Spinal cord (tissue), 10 donors: ENCODE measurements around the gene GALNT16. TPM values are rescaled to one million over a fixed set of nuclear protein-coding genes. Genes with fewer than 3 reads are reported as not detected.
A peak's percentile ranks its signal among the peaks of the same experiment; 100 is the strongest.
"Not testable (repeated sequence)": the region's sequence is repeated elsewhere in the genome, so short reads cannot be mapped to it uniquely, and the experiment has no call there.

ENCODE experiments used
- DNase-seq, 6 donors: peaks; one replicate each; pipeline versions ENCODE4 v3.0.0 to v3.0.0-alpha.2; 2013 to 2015; ENCODE audit warnings: low spot score in 6 of 6, low read depth in 4 of 6
- H3K27ac ChIP-seq: one replicate; pipeline ENCODE4 v1.5.1; 2013; ENCODE audit warnings: low read depth, low read length, control low read depth
- H3K27me3 ChIP-seq: one replicate; pipeline ENCODE4 v1.6.1; 2013; ENCODE audit warnings: low read length; ENCODE audit not compliant: control insufficient read depth, insufficient read depth
- H3K36me3 ChIP-seq: one replicate; pipeline ENCODE4 v1.6.1; 2013; ENCODE audit warnings: low read length; ENCODE audit not compliant: control insufficient read depth, insufficient read depth
- H3K4me1 ChIP-seq: one replicate; pipeline ENCODE4 v1.6.1; 2013; ENCODE audit warnings: low read length; ENCODE audit not compliant: control insufficient read depth, insufficient read depth
- H3K4me3 ChIP-seq: one replicate; pipeline ENCODE4 v1.5.1; 2013; ENCODE audit warnings: low read depth, low read length, control low read depth
- H3K9me3 ChIP-seq: one replicate; pipeline ENCODE4 v1.6.1; 2013; ENCODE audit warnings: low read length; ENCODE audit not compliant: control insufficient read depth, insufficient read depth
- WGBS: methylation state at CpG from one replicate; pipeline ENCODE4 v1.1.5; 2013; ENCODE audit warnings: missing lambda C conversion rate; ENCODE audit not compliant: insufficient coverage; 5-methylcytosine and 5-hydroxymethylcytosine counted together
- polyA plus RNA-seq, 2 donors: library from polyadenylated mRNA; unstranded; fragments of 120-200 nt; gene quantifications; one replicate each; pipeline ENCODE4 v1.2.1, GENCODE V29; 2013; ENCODE audit not compliant: insufficient read length in 2 of 2
- total RNA-seq, 2 donors: library from RNA; depleted of rRNA in 1 of 2; stranded (reverse); fragments of 120-200 nt in 1 of 2; fragments of >200 nt in 1 of 2; gene quantifications; one replicate each; pipeline versions ENCODE4 v1.2.3 to v1.2.4, GENCODE V29; 2013 to 2014
- donor health status: healthy.

The GALNT16 gene
- total and polyA plus RNA-seq, 4 donors, result 9.5 to 60.2 (median 31.5) TPM

GRCh38 chr14:69275331-69275730 is 15.4 kb downstream of the GALNT16 start:
- Histone ChIP-seq H3K9me3 (no peaks in the 10 kb centered on the region), H3K4me1 (no peaks in the 10 kb centered on the region), H3K4me3 (no peak overlapping the region), H3K27ac (no peak overlapping the region), H3K27me3 (no peaks in the 10 kb centered on the region), H3K36me3 (no peaks in the 10 kb centered on the region)
- WGBS, result no CpG with 5 or more reads among the region's 2 CpGs
- no peak for DNase-seq

GRCh38 chr14:69277356-69277755 is 17.4 kb downstream of the GALNT16 start:
- WGBS, result no CpG with 5 or more reads among the region's 3 CpGs
- H3K27ac ChIP-seq, result not testable (repeated sequence)

GRCh38 chr14:69280746-69281291 is 20.9 kb downstream of the GALNT16 start:
- no peak for DNase-seq
- Histone ChIP-seq H3K4me3 (no peak overlapping the region), H3K4me1 (peaks cover 2% of the 10 kb centered on the region), H3K27ac (no peak overlapping the region), H3K36me3 (peaks cover 3% of the 10 kb centered on the region), H3K9me3 (no peaks in the 10 kb centered on the region), H3K27me3 (no peaks in the 10 kb centered on the region)
- WGBS, result 92% methylated on average over 8 of the region's 9 CpGs

More at GRCh38 chr14:69277356-69277755, 17.4 kb downstream of the GALNT16 start:
- DNase-seq, H3K27me3 ChIP-seq, H3K36me3 ChIP-seq, H3K4me1 ChIP-seq, H3K9me3 ChIP-seq, H3K4me3 ChIP-seq: not testable (repeated sequence)

GRCh38 chr14:69281450-69282169 is 21.7 kb downstream of the GALNT16 start:
- Histone ChIP-seq H3K27me3 (no peaks in the 10 kb centered on the region), H3K9me3 (no peaks in the 10 kb centered on the region), H3K27ac (no peak overlapping the region), H3K36me3 (peaks cover 3% of the 10 kb centered on the region), H3K4me1 (peaks cover 4% of the 10 kb centered on the region), H3K4me3 (no peak overlapping the region)
- 79% methylated on average over 7 of the region's 10 CpGs for WGBS
- DNase-seq, result peak in 1 of 6 donors; percentile 40

- Histone ChIP-seq H3K4me1 (peaks cover 11% of the 10 kb centered on the region), H3K27me3 (no peaks in the 10 kb centered on the region), H3K4me3 (no peak overlapping the region), H3K27ac (no peak overlapping the region), H3K36me3 (peaks cover 3% of the 10 kb centered on the region), H3K9me3 (no peaks in the 10 kb centered on the region)
- no CpG with 5 or more reads among the region's 6 CpGs for WGBS
- DNase-seq, result no peak
Observed at GRCh38 chr14:69282448-69282847, 22.5 kb downstream of the GALNT16 start.

- no peak for DNase-seq
- 86% methylated on average over 9 of the region's 9 CpGs for WGBS
- H3K9me3 ChIP-seq, result no peaks in the 10 kb centered on the region
- H3K27ac ChIP-seq, result no peak overlapping the region
- H3K4me3 ChIP-seq, result no peak overlapping the region
- peaks cover 21% of the 10 kb centered on the region for H3K4me1 ChIP-seq
- no peaks in the 10 kb centered on the region for H3K27me3 ChIP-seq
- peaks cover 3% of the 10 kb centered on the region for H3K36me3 ChIP-seq
Observed at GRCh38 chr14:69284170-69284569, 24.2 kb downstream of the GALNT16 start.

GRCh38 chr14:69285661-69286255 is 25.8 kb downstream of the GALNT16 start:
- Histone ChIP-seq H3K27me3 (no peaks in the 10 kb centered on the region), H3K9me3 (no peaks in the 10 kb centered on the region), H3K4me1 (peaks cover 21% of the 10 kb centered on the region), H3K4me3 (no peak overlapping the region), H3K36me3 (peaks cover 3% of the 10 kb centered on the region), H3K27ac (no peak overlapping the region)
- no peak for DNase-seq
- 77% methylated on average over 7 of the region's 7 CpGs for WGBS

GRCh38 chr14:69287098-69288010 is 27.4 kb downstream of the GALNT16 start:
- H3K27ac ChIP-seq, result peak overlapping the region; percentile 40

GRCh38 chr14:69288011-69288771 is 28.2 kb downstream of the GALNT16 start:
- Histone ChIP-seq H3K4me3 (no peak overlapping the region), H3K36me3 (peaks cover 3% of the 10 kb centered on the region), H3K9me3 (no peaks in the 10 kb centered on the region), H3K27ac (peak overlapping the region; percentile 40), H3K27me3 (peaks cover 2% of the 10 kb centered on the region), H3K4me1 (peaks cover 24% of the 10 kb centered on the region)
- DNase-seq, result peak in 4 of 6 donors; percentile 57 to 88 (median 62)
- WGBS, result 25% methylated on average over 7 of the region's 8 CpGs

More at GRCh38 chr14:69287098-69288010, 27.4 kb downstream of the GALNT16 start:
- Histone ChIP-seq H3K36me3 (peaks cover 3% of the 10 kb centered on the region), H3K27me3 (peaks cover 2% of the 10 kb centered on the region), H3K4me1 (peaks cover 23% of the 10 kb centered on the region), H3K4me3 (no peak overlapping the region), H3K9me3 (no peaks in the 10 kb centered on the region)
- peak in 1 of 6 donors; percentile 69 for DNase-seq
- 44% methylated on average over 4 of the region's 9 CpGs for WGBS
